Stimulated activated CD8-positive, alpha-beta memory T cell treated with anti-CD3 and anti-CD28 coated beads, Interleukin-2, amount 100 ng/mL, for 1 hour (primary cell): ENCODE measurements around the gene SNX22.
A peak's percentile ranks its signal among the peaks of the same experiment; 100 is the strongest.

ENCODE experiments used
- DNase-seq, 2 donors: peaks; one replicate each; pipeline ENCODE4 v3.0.0-alpha.2; 2020; ENCODE audit warnings: low read depth in 2 of 2

The SNX22 gene

GRCh38 chr15:64134345-64134829 is 17.1 kb upstream of the SNX22 start:
- no peak for DNase-seq

GRCh38 chr15:64136347-64136746 is 15.2 kb upstream of the SNX22 start:
- no peak for DNase-seq

GRCh38 chr15:64137226-64137833 is 14.2 kb upstream of the SNX22 start:
- DNase-seq = no peak

GRCh38 chr15:64138331-64138941 is 13.1 kb upstream of the SNX22 start:
- DNase-seq = no peak

- DNase-seq = no peak
Observed at GRCh38 chr15:64141798-64142512, 9.6 kb upstream of the SNX22 start.

GRCh38 chr15:64143276-64143675 is 8.3 kb upstream of the SNX22 start:
- DNase-seq = no peak

GRCh38 chr15:64144192-64144564 is 7.4 kb upstream of the SNX22 start:
- no peak for DNase-seq

GRCh38 chr15:64144565-64145281 is 6.8 kb upstream of the SNX22 start:
- no peak for DNase-seq

- no peak for DNase-seq
Observed at GRCh38 chr15:64146041-64146440, 5.5 kb upstream of the SNX22 start.

GRCh38 chr15:64146520-64146884 is 5.0 kb upstream of the SNX22 start:
- DNase-seq = no peak

GRCh38 chr15:64146885-64147681 is 4.4 kb upstream of the SNX22 start:
- no peak for DNase-seq

- no peak for DNase-seq
Observed at GRCh38 chr15:64148168-64148567, 3.4 kb upstream of the SNX22 start.

GRCh38 chr15:64148581-64148980 is 3.0 kb upstream of the SNX22 start:
- no peak for DNase-seq

- DNase-seq = no peak
Observed at GRCh38 chr15:64149424-64149823, 2.1 kb upstream of the SNX22 start.

- no peak for DNase-seq
Observed at GRCh38 chr15:64149893-64150578, 1.5 kb upstream of the SNX22 start.

- no peak for DNase-seq
Observed at GRCh38 chr15:64152507-64153387, 1.2 kb downstream of the SNX22 start.

GRCh38 chr15:64153480-64154367 is 2.2 kb downstream of the SNX22 start:
- DNase-seq = peak; percentile 84

GRCh38 chr15:64155802-64156651 is 4.5 kb downstream of the SNX22 start:
- DNase-seq = no peak
